Heart right ventricle (tissue), 16 donors: ENCODE results near the gene MTNR1A. TPM values are rescaled to one million over a fixed set of nuclear protein-coding genes. Genes with fewer than 3 reads are reported as not detected.

ENCODE experiments used
- ATAC-seq, 8 donors: fragments of 200-7000 bp; cut with Tn5 transposase; one replicate each; pipeline ENCODE4 v1.9.1; 2020; ENCODE audit warnings: mild to moderate bottlenecking in 8 of 8, moderate library complexity in 8 of 8, moderate number of reproducible peaks in 1 of 8
- DNase-seq, 2 donors: peaks; one replicate each; pipeline ENCODE4 v3.0.0-alpha.2; 2020
- H3K27ac ChIP-seq, 10 donors: fragments of 200-600 bp; sonication (generic) in 2 of 10; one replicate each; pipeline versions ENCODE4 v1.5.0 to v1.8.0; 2020 to 2022; ENCODE audit warnings: mild to moderate bottlenecking in 3 of 10
- H3K27me3 ChIP-seq, 7 donors: fragments of 200-600 bp; one replicate each; pipeline ENCODE4 v1.8.0; 2021 to 2022; ENCODE audit warnings: mild to moderate bottlenecking in 2 of 7
- H3K36me3 ChIP-seq, 9 donors: fragments of 200-600 bp; sonication (generic) in 1 of 9; one replicate each; pipeline versions ENCODE4 v1.5.0 to v1.8.0; 2020 to 2022; ENCODE audit warnings: mild to moderate bottlenecking in 2 of 9
- H3K4me1 ChIP-seq, 9 donors: fragments of 200-600 bp; sonication (generic) in 1 of 9; one replicate each; pipeline versions ENCODE4 v1.5.0 to v1.8.0; 2020 to 2022; ENCODE audit warnings: mild to moderate bottlenecking in 4 of 9
- H3K4me3 ChIP-seq, 10 donors: fragments of 200-600 bp; sonication (generic) in 2 of 10; one replicate each; pipeline versions ENCODE4 v1.5.0 to v1.8.0; 2020 to 2022; ENCODE audit warnings: mild to moderate bottlenecking in 7 of 10, moderate library complexity in 2 of 10
- H3K9me3 ChIP-seq, 11 donors: fragments of 200-600 bp in 10 of 11; sonication (generic) in 2 of 11; one replicate each; pipeline versions ENCODE4 v1.5.0 to v1.8.0; 2013 to 2022; ENCODE audit warnings: mild to moderate bottlenecking in 2 of 11, control low read depth in 1 of 11, moderate library complexity in 1 of 11
- CTCF ChIP-seq, 9 donors: fragments of 200-600 bp; sonication (generic) in 2 of 9; IDR thresholded peaks; one replicate each; pipeline versions ENCODE4 v1.5.0 to v1.8.0; 2021 to 2022; ENCODE audit warnings: antibody characterized with exemption in 9 of 9, mild to moderate bottlenecking in 5 of 9, moderate library complexity in 1 of 9
- WGBS, 2 donors: extraction: QIAGEN DNeasy Blood & Tissue Kit; methylation state at CpG; one replicate each; pipeline ENCODE4 v1.1.7; 2013; ENCODE audit warnings: inconsistent platforms in 1 of 2; 5-methylcytosine and 5-hydroxymethylcytosine counted together
- intact Hi-C, 10 donors: fragments of 100-400 bp; cut with DNase I; formaldehyde crosslinking; loops; one replicate each; pipeline versions ENCODE4 v1.11.1 to v1.14.2; 2022
- polyA plus RNA-seq, 2 donors: library from polyadenylated mRNA; stranded (reverse); fragments of 200-250 nt; gene quantifications; one replicate each; pipeline ENCODE4 v1.2.3, GENCODE V29; 2013
- total RNA-seq, 10 donors: library from RNA; stranded (reverse); fragmentation: NEBNext Ultra II Directional in 3 of 10; extraction: Animal tissue kit (Norgen Biotek cat#: 25700) in 3 of 10; gene quantifications; one replicate each; pipeline versions ENCODE4 v1.2.1 to v1.2.4, GENCODE V29; 2021 to 2023
- donor health status: Arrhythmogenic right ventricular cardiomyopathy.
- donor health status: ischemic (EF 13 %, LVEDD 7.1; RV severe dilation, severe dysfunction).
- donor health status: healthy with polysubstance abuse.
- donor health status: DM: no; HTN: yes; CAD: no.
- donor health status: DM: no; HTN: no; CAD: no.
- donor health status: ischemic (EF 25% LVEDD 6.9; RV normal size, moderate dysfunction).
- donor health status: ischemic (EF 25% LVEDD 5.7; RV mildly dilated, moderate dysfunction).
- donor health status: healthy.
- donor health status: DM: yes; HTN: yes; CAD: no.
- donor health status: Ischemic cardiomyopathy.
- donor health status: ischemic (EF 35%, LVEDD 5.7; RV mildly dilated, moderate dysfunction).
- donor health status: nonischemic (EF 11% LVEDD 7.7; RV severe dilation, severe dysfunction).
- donor health status: DM: yes; HTN: yes; CAD: no.
- donor health status: PGD.
- donor health status: ischemic (EF 29% LVEDD 5.4; RV normal size, mild dysfunction).
- donor health status: nonischemic (EF 23%, LVEDD 6.1; RV moderate dilation, normal function).

MTNR1A gene
- total and polyA plus RNA-seq, 12 donors: not detected

DNA sequence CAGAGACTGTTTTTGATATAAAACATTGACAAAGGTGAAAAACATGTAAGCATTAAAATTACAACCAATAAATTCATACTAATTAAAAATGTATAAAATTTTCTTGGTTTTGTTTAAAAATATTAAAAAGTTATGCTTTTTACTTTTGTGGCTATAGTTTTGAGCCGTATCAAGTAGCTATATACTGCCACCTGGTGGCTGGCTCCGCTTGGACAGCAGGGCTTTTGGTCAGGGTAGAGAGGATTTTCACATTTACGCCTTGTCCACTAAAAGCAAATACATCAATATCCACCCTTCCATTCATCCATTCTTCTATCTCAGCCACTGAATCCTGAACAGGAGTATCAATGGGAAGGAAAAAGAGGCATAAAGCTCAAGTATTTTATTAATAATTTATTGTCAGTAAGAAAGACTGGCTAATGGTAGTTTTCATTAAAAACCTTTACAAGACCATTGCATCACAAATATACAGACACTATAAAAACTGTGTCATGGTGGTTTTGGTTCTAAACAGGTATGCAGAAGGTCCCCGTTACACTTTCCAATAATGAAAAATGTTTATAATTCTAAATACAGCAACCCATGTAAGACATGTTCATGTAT, 32.1 kb upstream of the MTNR1A start:
- intact Hi-C loops: loop anchor here (1.0 to 10.0 kb wide), 7 partner anchors 113 to 291 kb away; no protein-coding TSS in a partner anchor
- H3K36me3 ChIP-seq: peaks cover 0 to 44% (median 9%) of the 10 kb centered on the region in 9 donors
- no peak overlapping the region for H3K27ac ChIP-seq
- H3K9me3 ChIP-seq: peaks cover 0 to 3% (median 0%) of the 10 kb centered on the region in 11 donors
- H3K4me3 ChIP-seq: no peak overlapping the region
- ATAC-seq (peak in 3 of 8 donors; percentile 61 to 75 (median 63)), DNase-seq (peak; percentile 62 to 63)
- H3K4me1 ChIP-seq: peaks cover 0 to 25% (median 6%) of the 10 kb centered on the region in 9 donors
- no peaks in the 10 kb centered on the region for H3K27me3 ChIP-seq
- peak; percentile 74 to 94 (median 92) for TF ChIP-seq CTCF (IDR thresholded peaks at IDR 0.05)
- 32 to 35% methylated on average over 4 of the region's 4 CpGs for WGBS, 2 donors

GRCh38 chr4:186586205-186586604, 30.8 kb upstream of the MTNR1A start:
- WGBS, 2 donors: 49 to 64% methylated on average over 8 of the region's 8 CpGs

GRCh38 chr4:186584912-186585311, 29.5 kb upstream of the MTNR1A start:
- ATAC-seq (peak in 2 of 8 donors; percentile 13), DNase-seq (no peak)
- WGBS, 2 donors: 59% methylated on average over 6 of the region's 6 CpGs
- H3K36me3 ChIP-seq: peaks cover 0 to 24% (median 9%) of the 10 kb centered on the region in 9 donors
- intact Hi-C loops: loop anchor here in 7 of 10 donors (5.0 to 10.0 kb wide), 3 partner anchors 110 to 288 kb away; no protein-coding TSS in a partner anchor
- peaks cover 0 to 25% (median 6%) of the 10 kb centered on the region in 9 donors for H3K4me1 ChIP-seq
- TF ChIP-seq CTCF (IDR thresholded peaks at IDR 0.05): no peak
- H3K9me3 ChIP-seq: peaks cover 0 to 11% (median 0%) of the 10 kb centered on the region in 11 donors
- H3K27me3 ChIP-seq: no peaks in the 10 kb centered on the region
- no peak overlapping the region for H3K4me3 ChIP-seq
- no peak overlapping the region for H3K27ac ChIP-seq

More at GRCh38 chr4:186586205-186586604, 30.8 kb upstream of the MTNR1A start:
- Histone ChIP-seq H3K4me1 (peaks cover 0 to 25% (median 6%) of the 10 kb centered on the region in 9 donors), H3K9me3 (peaks cover 0 to 11% (median 0%) of the 10 kb centered on the region in 11 donors), H3K27ac (no peak overlapping the region), H3K36me3 (peaks cover 0 to 36% (median 9%) of the 10 kb centered on the region in 9 donors), H3K4me3 (no peak overlapping the region), H3K27me3 (no peaks in the 10 kb centered on the region)
- no peak for TF ChIP-seq CTCF (IDR thresholded peaks at IDR 0.05)
- intact Hi-C loops: loop anchor here in 9 of 10 donors (2.0 to 10.0 kb wide), 6 partner anchors 111 to 289 kb away; no protein-coding TSS in a partner anchor
- DNase-seq (peak in 1 of 2 donors; percentile 9), ATAC-seq (peak; percentile 41 to 76 (median 64))

GRCh38 chr4:186581421-186581820, 26.1 kb upstream of the MTNR1A start:
- intact Hi-C loops: loop anchor here in 2 of 10 donors (10.0 kb wide), 1 partner anchor 107 kb away; no protein-coding TSS in a partner anchor
- ATAC-seq: no peak
- DNase-seq: no peak
- Histone ChIP-seq H3K4me1 (peaks cover 0 to 17% (median 6%) of the 10 kb centered on the region in 9 donors), H3K27ac (no peak overlapping the region), H3K9me3 (peaks cover 0 to 11% (median 0%) of the 10 kb centered on the region in 11 donors), H3K4me3 (no peak overlapping the region), H3K36me3 (peaks cover 0 to 4% (median 0%) of the 10 kb centered on the region in 9 donors), H3K27me3 (no peaks in the 10 kb centered on the region)
- no peak for TF ChIP-seq CTCF (IDR thresholded peaks at IDR 0.05)
- 91 to 97% methylated on average over 6 of the region's 6 CpGs for WGBS, 2 donors
